Neural cell (in vitro differentiated cells): ENCODE measurements around the gene FKBP1A. TPM values are rescaled to one million over a fixed set of nuclear protein-coding genes. Genes with fewer than 3 reads are reported as not detected.

Experiments
- H2AFZ ChIP-seq: fragments of 200-600, 300-800 bp; sonication (generic), shearing (Covaris generic); 2 replicates; pipeline ENCODE4 v1.6.0; 2014; ENCODE audit warnings: low read depth, mild to moderate bottlenecking, antibody characterized with exemption, low read length, moderate library complexity
- H3F3A ChIP-seq: fragments of 200-600 bp; shearing (Covaris generic); 2 replicates; pipeline ENCODE4 v1.6.1; 2016; ENCODE audit warnings: mild to moderate bottlenecking, moderate library complexity, mixed read lengths, antibody characterized with exemption, low read length; ENCODE audit not compliant: insufficient read depth, poor library complexity, severe bottlenecking
- H3K27ac ChIP-seq: fragments of 200-600, 300-800 bp; sonication (generic), shearing (Covaris generic); 2 replicates; pipeline ENCODE4 v1.5.1; 2014; ENCODE audit warnings: mild to moderate bottlenecking, low read length, moderate library complexity
- H3K27me3 ChIP-seq: fragments of 300-800, 200-600 bp; sonication (generic), shearing (Covaris generic); 2 replicates; pipeline ENCODE4 v1.6.0; 2014; ENCODE audit warnings: mild to moderate bottlenecking, low read depth, low read length, moderate library complexity; ENCODE audit not compliant: insufficient read depth
- H3K36me3 ChIP-seq: fragments of 300-800, 200-600 bp; sonication (generic), shearing (Covaris generic); 2 replicates; pipeline ENCODE4 v1.5.1; 2014; ENCODE audit warnings: mild to moderate bottlenecking, antibody characterized with exemption, low read length, moderate library complexity; ENCODE audit not compliant: insufficient read depth
- H3K4me2 ChIP-seq: fragments of 300-800, 200-600 bp; sonication (generic), shearing (Covaris generic); 2 replicates; pipeline ENCODE4 v1.6.0; 2014; ENCODE audit warnings: mild to moderate bottlenecking, low read length
- H3K4me3 ChIP-seq: fragments of 300-800, 200-600 bp; sonication (generic), shearing (Covaris generic); 2 replicates; pipeline ENCODE4 v1.5.1; 2014; ENCODE audit warnings: mild to moderate bottlenecking, low read length, moderate library complexity
- H3K79me2 ChIP-seq: fragments of 200-600 bp; shearing (Covaris generic); replicated peaks from 2 replicates; pipeline ENCODE4 v1.6.0; 2014; ENCODE audit warnings: mild to moderate bottlenecking, low read length, moderate library complexity; ENCODE audit not compliant: insufficient read depth
- H3K9ac ChIP-seq: fragments of 300-800, 200-600 bp; sonication (generic), shearing (Covaris generic); 2 replicates; pipeline ENCODE4 v1.6.1; 2016; ENCODE audit warnings: mild to moderate bottlenecking, low read length, mixed read lengths
- H3K9me2 ChIP-seq: fragments of 200-600 bp; shearing (Covaris generic); 2 replicates; pipeline ENCODE4 v1.6.1; 2016; ENCODE audit warnings: mild to moderate bottlenecking, low read length, mixed read lengths; ENCODE audit not compliant: insufficient read depth
- H3K9me3 ChIP-seq: fragments of 200-600, 300-800 bp; sonication (generic), shearing (Covaris generic); 2 replicates; pipeline ENCODE4 v1.6.1; 2016; ENCODE audit warnings: mild to moderate bottlenecking, mixed run types, low read length, moderate library complexity, mixed read lengths
- H4K20me1 ChIP-seq: fragments of 200-600 bp; shearing (Covaris generic); 2 replicates; pipeline ENCODE4 v1.6.1; 2016; ENCODE audit warnings: mild to moderate bottlenecking, mixed run types; ENCODE audit not compliant: insufficient read depth
- EP300 ChIP-seq: fragments of 450-650 bp; conservative IDR thresholded peaks from 2 replicates; pipeline ENCODE4 v1.6.1; 2014; ENCODE audit warnings: antibody characterized with exemption, mild to moderate bottlenecking, moderate library complexity; ENCODE audit not compliant: poor library complexity, severe bottlenecking
- EZH2 ChIP-seq: fragments of 200-600, 300-800 bp; shearing (Covaris generic), sonication (generic); IDR thresholded peaks from 2 replicates; pipeline ENCODE4 v1.6.1; 2014; ENCODE audit warnings: antibody characterized with exemption, low read length, borderline replicate concordance, mild to moderate bottlenecking; ENCODE audit not compliant: insufficient read depth, poor library complexity, severe bottlenecking
- POLR2AphosphoS5 ChIP-seq: IDR thresholded peaks from 2 replicates; pipeline ENCODE4 v1.6.1; 2012
- RAD21 ChIP-seq: fragments of 450-650 bp; conservative IDR thresholded peaks from 2 replicates; pipeline ENCODE4 v1.6.1; 2014; ENCODE audit warnings: antibody characterized with exemption, mild to moderate bottlenecking, moderate library complexity
- SMC3 ChIP-seq: fragments of 450-650 bp; conservative IDR thresholded peaks from 2 replicates; pipeline ENCODE4 v1.6.1; 2014; ENCODE audit warnings: antibody characterized with exemption, mild to moderate bottlenecking, moderate library complexity; ENCODE audit not compliant: poor library complexity
- TAF1 ChIP-seq: IDR thresholded peaks from 2 replicates; pipeline ENCODE4 v1.6.1; 2012; ENCODE audit warnings: low read depth
- polyA plus RNA-seq: library from polyadenylated mRNA; depleted of rRNA; stranded (reverse); fragments of >200 nt; gene quantifications from 2 replicates; pipeline ENCODE4 v1.2.3, GENCODE V29; 2014
- TF ChIP-seq, protein P1 (sequence below): IDR thresholded peaks from 2 replicates; pipeline ENCODE4 v1.6.1; 2012; ENCODE audit warnings: borderline replicate concordance
- TF ChIP-seq, protein P2 (sequence below): fragments of 450-650 bp; IDR thresholded peaks from 2 replicates; pipeline ENCODE4 v1.5.1; 2014; ENCODE audit warnings: antibody characterized with exemption, mild to moderate bottlenecking, moderate library complexity; ENCODE audit not compliant: poor library complexity, severe bottlenecking

The FKBP1A gene
- polyA plus RNA-seq, 1 donor from 2014 or later: 150 TPM

DNA sequence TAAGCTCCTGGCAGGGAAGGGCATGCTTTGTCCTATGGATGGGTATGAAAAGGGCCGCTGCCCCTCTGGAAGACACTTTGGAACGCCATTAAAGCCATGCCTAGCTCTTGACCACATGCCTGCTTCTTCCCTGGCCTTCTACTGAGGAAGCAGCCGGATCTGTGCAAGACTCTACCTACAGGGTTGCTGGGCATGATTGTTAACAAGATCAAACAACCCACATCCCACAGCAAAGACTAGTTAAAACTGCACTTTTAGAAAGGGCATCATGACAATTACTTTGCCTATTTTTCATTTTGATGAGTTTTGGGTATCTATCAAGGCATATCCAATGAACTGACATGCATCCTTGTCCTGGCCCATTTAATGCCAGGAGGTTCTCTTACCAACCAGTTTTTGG is 48.3 kb upstream of the FKBP1A start:
- no peaks in the 10 kb centered on the region for H3K36me3 ChIP-seq
- no peaks in the 10 kb centered on the region for H3K9me2 ChIP-seq
- no peaks in the 10 kb centered on the region for H3K27me3 ChIP-seq
- TF ChIP-seq, protein P1, sequence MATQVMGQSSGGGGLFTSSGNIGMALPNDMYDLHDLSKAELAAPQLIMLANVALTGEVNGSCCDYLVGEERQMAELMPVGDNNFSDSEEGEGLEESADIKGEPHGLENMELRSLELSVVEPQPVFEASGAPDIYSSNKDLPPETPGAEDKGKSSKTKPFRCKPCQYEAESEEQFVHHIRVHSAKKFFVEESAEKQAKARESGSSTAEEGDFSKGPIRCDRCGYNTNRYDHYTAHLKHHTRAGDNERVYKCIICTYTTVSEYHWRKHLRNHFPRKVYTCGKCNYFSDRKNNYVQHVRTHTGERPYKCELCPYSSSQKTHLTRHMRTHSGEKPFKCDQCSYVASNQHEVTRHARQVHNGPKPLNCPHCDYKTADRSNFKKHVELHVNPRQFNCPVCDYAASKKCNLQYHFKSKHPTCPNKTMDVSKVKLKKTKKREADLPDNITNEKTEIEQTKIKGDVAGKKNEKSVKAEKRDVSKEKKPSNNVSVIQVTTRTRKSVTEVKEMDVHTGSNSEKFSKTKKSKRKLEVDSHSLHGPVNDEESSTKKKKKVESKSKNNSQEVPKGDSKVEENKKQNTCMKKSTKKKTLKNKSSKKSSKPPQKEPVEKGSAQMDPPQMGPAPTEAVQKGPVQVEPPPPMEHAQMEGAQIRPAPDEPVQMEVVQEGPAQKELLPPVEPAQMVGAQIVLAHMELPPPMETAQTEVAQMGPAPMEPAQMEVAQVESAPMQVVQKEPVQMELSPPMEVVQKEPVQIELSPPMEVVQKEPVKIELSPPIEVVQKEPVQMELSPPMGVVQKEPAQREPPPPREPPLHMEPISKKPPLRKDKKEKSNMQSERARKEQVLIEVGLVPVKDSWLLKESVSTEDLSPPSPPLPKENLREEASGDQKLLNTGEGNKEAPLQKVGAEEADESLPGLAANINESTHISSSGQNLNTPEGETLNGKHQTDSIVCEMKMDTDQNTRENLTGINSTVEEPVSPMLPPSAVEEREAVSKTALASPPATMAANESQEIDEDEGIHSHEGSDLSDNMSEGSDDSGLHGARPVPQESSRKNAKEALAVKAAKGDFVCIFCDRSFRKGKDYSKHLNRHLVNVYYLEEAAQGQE: no peak
- TF ChIP-seq POLR2AphosphoS5: no peak
- H3F3A ChIP-seq: no peaks in the 10 kb centered on the region
- H3K4me3 ChIP-seq: no peak overlapping the region
- H3K9ac ChIP-seq: no peak overlapping the region
- H3K27ac ChIP-seq: no peak overlapping the region
- H3K4me2 ChIP-seq: no peak overlapping the region
- no peaks in the 10 kb centered on the region for H4K20me1 ChIP-seq
- H3K9me3 ChIP-seq: no peaks in the 10 kb centered on the region
- no peak overlapping the region for H2AFZ ChIP-seq
- H3K79me2 ChIP-seq: no peaks in the 10 kb centered on the region

DNA sequence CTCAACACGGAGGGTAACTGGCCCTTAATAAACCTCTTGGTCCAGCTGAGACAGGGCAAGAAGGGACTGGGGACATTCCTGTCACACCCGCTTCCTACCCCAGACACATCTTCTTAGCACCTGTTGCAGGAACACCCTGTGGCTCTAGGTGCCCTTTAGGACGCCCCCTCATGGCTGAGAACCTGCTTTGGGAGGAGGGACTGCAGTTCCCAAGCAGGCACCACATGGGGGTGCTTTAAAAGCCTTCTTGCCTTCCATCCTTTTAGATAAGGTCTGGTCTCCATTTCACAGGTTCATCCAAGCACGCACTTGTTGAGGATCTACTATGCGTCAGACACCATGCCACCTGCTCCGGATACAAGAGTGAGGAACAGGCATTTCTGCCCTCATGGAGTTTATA is 47.2 kb upstream of the FKBP1A start:
- no peak overlapping the region for H3K9ac ChIP-seq
- no peaks in the 10 kb centered on the region for H3K9me2 ChIP-seq
- H2AFZ ChIP-seq: no peak overlapping the region
- no peak for TF ChIP-seq RAD21
- TF ChIP-seq, protein P2, sequence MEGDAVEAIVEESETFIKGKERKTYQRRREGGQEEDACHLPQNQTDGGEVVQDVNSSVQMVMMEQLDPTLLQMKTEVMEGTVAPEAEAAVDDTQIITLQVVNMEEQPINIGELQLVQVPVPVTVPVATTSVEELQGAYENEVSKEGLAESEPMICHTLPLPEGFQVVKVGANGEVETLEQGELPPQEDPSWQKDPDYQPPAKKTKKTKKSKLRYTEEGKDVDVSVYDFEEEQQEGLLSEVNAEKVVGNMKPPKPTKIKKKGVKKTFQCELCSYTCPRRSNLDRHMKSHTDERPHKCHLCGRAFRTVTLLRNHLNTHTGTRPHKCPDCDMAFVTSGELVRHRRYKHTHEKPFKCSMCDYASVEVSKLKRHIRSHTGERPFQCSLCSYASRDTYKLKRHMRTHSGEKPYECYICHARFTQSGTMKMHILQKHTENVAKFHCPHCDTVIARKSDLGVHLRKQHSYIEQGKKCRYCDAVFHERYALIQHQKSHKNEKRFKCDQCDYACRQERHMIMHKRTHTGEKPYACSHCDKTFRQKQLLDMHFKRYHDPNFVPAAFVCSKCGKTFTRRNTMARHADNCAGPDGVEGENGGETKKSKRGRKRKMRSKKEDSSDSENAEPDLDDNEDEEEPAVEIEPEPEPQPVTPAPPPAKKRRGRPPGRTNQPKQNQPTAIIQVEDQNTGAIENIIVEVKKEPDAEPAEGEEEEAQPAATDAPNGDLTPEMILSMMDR: no peak
- TF ChIP-seq SMC3: no peak
- TF ChIP-seq POLR2AphosphoS5: no peak
- no peak for TF ChIP-seq EP300
- TF ChIP-seq, protein P1: no peak
- TF ChIP-seq EZH2: no peak
- TF ChIP-seq TAF1: no peak
- H3K4me2 ChIP-seq: no peak overlapping the region
- H3K9me3 ChIP-seq: no peaks in the 10 kb centered on the region
- H3F3A ChIP-seq: no peaks in the 10 kb centered on the region
- no peak overlapping the region for H3K27ac ChIP-seq
- H3K79me2 ChIP-seq: no peaks in the 10 kb centered on the region
- no peak overlapping the region for H3K4me3 ChIP-seq
- H3K36me3 ChIP-seq: no peaks in the 10 kb centered on the region
- no peaks in the 10 kb centered on the region for H4K20me1 ChIP-seq
- no peaks in the 10 kb centered on the region for H3K27me3 ChIP-seq
